HFFc6 (cell line): ENCODE measurements around the gene S1PR1. TPM values are rescaled to one million over a fixed set of nuclear protein-coding genes. Genes with fewer than 3 reads are reported as not detected.
"Not testable (repeated sequence)": the region's sequence is repeated elsewhere in the genome, so short reads cannot be mapped to it uniquely, and the experiment has no call there.

ENCODE experiments used
- DNase-seq: peaks from one replicate; pipeline ENCODE4 v3.0.0-alpha.2; 2018
- H3K27ac Mint-ChIP-seq: 2 replicates; pipeline ENCODE4 v1.8.0; 2020; ENCODE audit warnings: mild to moderate bottlenecking, mixed read lengths
- H3K27me3 Mint-ChIP-seq: 2 replicates; pipeline ENCODE4 v1.8.0; 2021; ENCODE audit warnings: mild to moderate bottlenecking, moderate library complexity, mixed read lengths; ENCODE audit not compliant: insufficient read depth
- H3K36me3 Mint-ChIP-seq: 2 replicates; pipeline ENCODE4 v1.8.0; 2021; ENCODE audit warnings: low read depth, mixed read lengths
- H3K4me1 Mint-ChIP-seq: 2 replicates; pipeline ENCODE4 v1.8.0; 2020; ENCODE audit warnings: low read depth, mixed read lengths
- H3K4me3 Mint-ChIP-seq: 2 replicates; pipeline ENCODE4 v1.8.0; 2020; ENCODE audit warnings: mild to moderate bottlenecking, moderate library complexity, mixed read lengths
- H3K9me3 Mint-ChIP-seq: 2 replicates; pipeline ENCODE4 v1.8.0; 2020; ENCODE audit warnings: mild to moderate bottlenecking, mixed read lengths
- CTCF ChIP-seq: fragments of 200-600 bp; sonication (generic); IDR thresholded peaks from 2 replicates; pipeline ENCODE4 v1.5.0; 2021; ENCODE audit warnings: antibody characterized with exemption, mild to moderate bottlenecking
- total RNA-seq, 6 experiments: library from RNA; stranded (reverse); fragmentation: NEBNext Ultra II Directional; extraction: Animal tissue kit (Norgen Biotek cat#: 25700); gene quantifications; 2 replicates in 1 of 6; 3 replicates in 5 of 6; pipeline ENCODE4 v1.2.3, GENCODE V29; 2021

S1PR1 gene
- total RNA-seq, 6 experiments from 2014 or later, result 6.0 to 10.2 (median 8.9) TPM

DNA sequence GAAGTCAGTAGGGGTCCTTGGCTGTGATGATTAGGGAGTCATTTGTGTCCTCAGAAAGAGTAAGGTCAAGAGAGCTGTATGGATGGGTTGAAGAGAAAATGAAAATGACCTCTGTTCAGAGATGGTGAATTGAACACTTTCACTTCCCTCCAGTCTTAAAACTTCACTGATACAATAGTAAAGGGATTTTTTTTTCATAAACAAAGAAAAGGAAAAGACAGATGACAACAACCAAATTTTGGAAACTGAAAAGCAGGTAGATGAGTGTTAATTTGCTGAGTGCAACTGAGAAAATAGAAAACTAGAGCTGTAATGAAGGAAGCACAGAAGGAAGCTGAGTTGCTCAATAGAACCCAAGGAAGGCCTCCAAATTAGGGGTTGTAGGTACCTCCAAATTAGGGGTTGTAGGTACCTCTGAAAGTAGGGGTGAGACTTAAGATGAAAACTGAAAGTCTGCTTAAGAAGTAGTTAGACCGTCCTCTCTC lies 14.8 kb upstream of the S1PR1 start:
- DNase-seq, result no peak
- H3K4me1 Mint-ChIP-seq, result peaks cover 5% of the 10 kb centered on the region; the same call in 1 of the 2 replicates

DNA sequence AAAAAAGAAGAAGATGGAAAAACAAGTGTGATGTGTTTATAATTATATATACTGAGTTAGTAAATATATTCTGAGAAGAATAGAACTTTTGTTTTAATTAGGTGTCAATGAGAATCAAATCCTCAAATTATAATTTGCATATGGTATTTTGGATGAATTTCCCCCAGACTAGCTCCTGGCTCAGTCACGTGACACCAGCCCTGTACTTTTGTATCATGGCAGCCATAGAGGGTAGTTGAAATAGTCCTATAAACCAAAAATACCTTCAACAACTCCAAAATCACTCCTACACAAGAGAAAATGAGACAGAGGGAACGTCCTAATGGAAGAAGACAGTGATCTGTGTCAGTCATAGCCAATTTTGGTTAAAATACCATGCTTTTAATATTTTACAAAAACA lies 9.0 kb upstream of the S1PR1 start:
- TF ChIP-seq CTCF, result no peak
- H3K9me3 Mint-ChIP-seq, result no peaks in the 10 kb centered on the region; the same call in 1 of the 2 replicates
- H3K36me3 Mint-ChIP-seq, result no peaks in the 10 kb centered on the region; the same call in 1 of the 2 replicates
- no peak overlapping the region for H3K4me3 Mint-ChIP-seq
- no peaks in the 10 kb centered on the region for H3K27me3 Mint-ChIP-seq
- no peak overlapping the region for H3K27ac Mint-ChIP-seq
- H3K4me1 Mint-ChIP-seq, result no peaks in the 10 kb centered on the region
- no peak for DNase-seq

More for the DNA sequence above, 14.8 kb upstream of the S1PR1 start:
- no peak overlapping the region for H3K27ac Mint-ChIP-seq
- H3K27me3 Mint-ChIP-seq, result no peaks in the 10 kb centered on the region
- no peak for TF ChIP-seq CTCF
- no peaks in the 10 kb centered on the region for H3K9me3 Mint-ChIP-seq
- H3K36me3 Mint-ChIP-seq, result no peaks in the 10 kb centered on the region
- H3K4me3 Mint-ChIP-seq, result peak overlapping the region; percentile 44; the same call in 1 of the 2 replicates

DNA sequence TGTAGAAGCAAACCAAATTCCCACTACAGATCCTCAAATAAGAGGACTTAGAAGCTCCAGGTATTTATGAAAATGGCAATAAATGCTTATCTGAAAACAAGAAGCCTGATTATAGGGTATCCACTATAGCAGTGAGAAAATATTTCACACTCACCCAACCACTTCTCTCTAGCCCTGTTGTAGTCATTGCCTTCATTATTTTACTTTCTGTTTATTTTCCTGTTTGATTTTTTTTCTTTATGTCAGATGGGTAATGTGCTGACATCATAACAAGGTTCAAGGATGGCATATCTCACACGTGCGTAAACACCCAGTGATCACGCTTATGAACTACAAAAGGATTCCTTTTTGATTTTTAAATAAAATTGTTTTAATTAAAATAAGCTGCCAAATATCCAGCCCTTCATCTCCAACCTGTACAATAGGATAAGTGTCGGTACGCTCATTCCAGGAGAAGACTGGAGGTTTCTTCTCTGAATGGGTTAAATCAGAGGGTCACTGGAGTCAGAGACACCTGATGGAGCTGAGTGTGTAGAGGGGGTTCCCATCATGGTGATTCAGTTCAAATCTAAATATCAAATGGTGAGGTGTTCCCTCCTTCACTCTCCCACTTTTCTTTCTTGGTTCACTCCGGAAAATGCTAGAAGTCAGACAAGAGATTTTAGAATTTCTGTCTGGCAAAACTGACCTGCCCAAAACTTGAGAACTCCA lies 8.2 kb upstream of the S1PR1 start:
- Mint-ChIP-seq H3K9me3 (no peaks in the 10 kb centered on the region; the same call in 1 of the 2 replicates), H3K27me3 (no peaks in the 10 kb centered on the region), H3K27ac (no peak overlapping the region), H3K4me3 (no peak overlapping the region), H3K36me3 (no peaks in the 10 kb centered on the region; the same call in 1 of the 2 replicates), H3K4me1 (no peaks in the 10 kb centered on the region)
- no peak for DNase-seq
- no peak for TF ChIP-seq CTCF

GRCh38 chr1:101232182-101232581 lies 4.6 kb upstream of the S1PR1 start:
- not testable (repeated sequence) for H3K9me3 Mint-ChIP-seq, H3K4me3 Mint-ChIP-seq, H3K36me3 Mint-ChIP-seq, H3K27ac Mint-ChIP-seq, H3K27me3 Mint-ChIP-seq, DNase-seq
- peaks cover 15% of the 10 kb centered on the region for H3K4me1 Mint-ChIP-seq

GRCh38 chr1:101233495-101233894 lies 3.3 kb upstream of the S1PR1 start:
- Mint-ChIP-seq H3K27me3 (peaks cover 2% of the 10 kb centered on the region), H3K36me3 (no peaks in the 10 kb centered on the region; the same call in 1 of the 2 replicates), H3K9me3 (no peaks in the 10 kb centered on the region; the same call in 1 of the 2 replicates), H3K4me3 (no peak overlapping the region), H3K27ac (no peak overlapping the region), H3K4me1 (peaks cover 21% of the 10 kb centered on the region)
- TF ChIP-seq CTCF, result no peak
- no peak for DNase-seq

DNA sequence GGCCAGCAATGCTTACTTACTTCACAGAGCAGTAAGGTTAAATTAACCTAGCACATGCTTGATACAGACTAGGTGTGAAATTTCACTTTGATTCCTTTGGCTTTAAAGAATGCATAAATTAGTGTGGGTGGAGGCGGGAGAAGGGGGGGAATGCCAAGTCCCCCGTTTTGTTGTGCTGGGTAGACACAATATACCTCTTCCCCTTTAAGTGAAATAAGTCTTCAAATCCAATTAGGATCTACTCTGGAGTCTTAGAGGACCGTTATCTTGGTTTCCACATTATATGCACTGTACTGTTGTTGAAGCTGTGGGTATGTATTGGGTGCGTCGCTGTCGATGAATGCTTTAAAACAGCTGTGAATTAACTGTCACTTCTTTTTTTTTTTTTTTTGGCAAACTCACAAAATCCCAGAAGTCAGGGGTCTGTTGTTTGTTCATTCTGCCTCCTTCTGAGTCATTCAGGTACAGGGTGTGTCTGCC lies 1.6 kb upstream of the S1PR1 start:
- no peak for DNase-seq

More for the DNA sequence above, 1.6 kb upstream of the S1PR1 start:
- Mint-ChIP-seq H3K27me3 (peaks cover 2% of the 10 kb centered on the region), H3K27ac (peak overlapping the region; percentile 44; the same call in 1 of the 2 replicates), H3K4me1 (peaks cover 33% of the 10 kb centered on the region), H3K4me3 (peak overlapping the region; percentile 90), H3K36me3 (peaks cover 8% of the 10 kb centered on the region), H3K9me3 (no peaks in the 10 kb centered on the region; the same call in 1 of the 2 replicates)
- no peak for TF ChIP-seq CTCF
